GM18502 (cell line): Measurements from ENCODE around the gene HTATSF1.

Experiments
- ATAC-seq: cut with Tn5 transposase; IDR thresholded peaks from one replicate; pipeline ENCODE4 v1.9.1; 2021; ENCODE audit warnings: mild to moderate bottlenecking; ENCODE audit not compliant: unreplicated experiment, poor library complexity

HTATSF1 gene

DNA sequence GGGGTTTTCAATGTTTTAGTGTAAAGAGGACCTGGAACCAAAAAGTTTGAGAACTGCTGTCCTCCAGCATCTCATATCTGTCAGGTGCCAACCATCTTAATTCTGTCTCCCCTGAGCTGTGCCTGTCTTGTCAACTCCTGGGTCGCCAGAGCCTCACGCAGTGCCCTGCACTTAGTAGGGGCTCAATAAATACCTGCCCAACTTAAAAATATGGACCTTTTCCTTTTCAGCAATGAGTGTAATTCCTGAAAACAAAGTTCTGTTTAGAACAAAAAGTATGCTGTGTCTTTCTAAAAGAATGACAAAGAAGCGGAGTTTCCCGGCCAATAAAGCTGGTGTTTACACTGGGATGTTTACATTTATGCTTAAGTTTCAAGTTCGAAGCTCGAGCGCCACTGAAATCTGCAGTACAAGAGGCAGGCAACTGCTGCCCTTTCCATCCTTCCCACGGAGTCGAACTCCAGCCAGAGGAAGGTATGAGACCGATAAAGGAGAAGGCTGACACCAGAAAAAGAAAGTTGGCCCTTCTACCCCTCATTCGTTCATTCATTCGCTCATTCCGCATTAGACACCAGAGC, 1.1 kb upstream of the HTATSF1 start:
- ATAC-seq = no peak

DNA sequence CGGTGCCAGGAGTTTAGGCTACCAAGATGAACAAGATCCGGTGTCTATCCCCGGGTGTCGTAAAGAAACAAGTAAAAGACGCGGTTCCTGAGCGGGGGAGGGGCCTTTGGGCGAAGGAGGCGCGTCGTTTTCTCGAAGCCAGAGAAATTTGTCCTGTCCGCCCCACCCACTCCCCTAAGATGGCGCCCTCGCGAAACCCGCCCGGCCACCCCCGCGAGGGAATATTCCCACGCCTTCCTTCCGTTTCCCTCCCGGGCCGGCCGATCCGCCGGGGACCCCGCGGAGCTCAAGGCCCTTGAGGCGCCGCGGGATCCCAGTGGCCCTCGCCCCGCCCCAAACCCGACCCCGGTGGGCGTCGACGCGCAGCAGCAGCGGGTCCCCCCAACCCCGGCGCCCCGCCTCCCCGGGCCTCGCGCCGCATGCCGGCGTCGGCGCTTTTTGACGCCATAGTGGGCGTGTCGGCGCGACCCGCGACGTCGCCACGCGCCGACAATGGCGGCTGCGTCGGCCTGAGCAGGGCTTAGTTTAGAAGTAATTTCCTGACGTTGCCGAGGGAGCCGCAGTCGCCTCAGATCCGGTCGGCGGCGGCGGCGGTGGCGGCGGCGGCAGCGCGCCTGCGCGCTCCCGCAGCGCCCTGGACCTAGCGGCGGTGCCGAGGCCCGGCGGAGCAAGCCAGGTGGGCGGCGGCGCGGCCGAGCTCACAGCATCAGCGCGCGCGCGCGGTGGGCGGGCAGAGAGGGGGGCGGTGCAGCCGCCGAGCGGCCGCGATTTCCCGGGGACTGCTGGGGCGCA, 432 bp upstream of the HTATSF1 start:
- ATAC-seq = peak; percentile 76

- ATAC-seq = no peak
Measured at GRCh38 chrX:136519069-136519468, 21.7 kb downstream of the HTATSF1 start.

GRCh38 chrX:136523770-136524169, 26.4 kb downstream of the HTATSF1 start:
- no peak for ATAC-seq

DNA sequence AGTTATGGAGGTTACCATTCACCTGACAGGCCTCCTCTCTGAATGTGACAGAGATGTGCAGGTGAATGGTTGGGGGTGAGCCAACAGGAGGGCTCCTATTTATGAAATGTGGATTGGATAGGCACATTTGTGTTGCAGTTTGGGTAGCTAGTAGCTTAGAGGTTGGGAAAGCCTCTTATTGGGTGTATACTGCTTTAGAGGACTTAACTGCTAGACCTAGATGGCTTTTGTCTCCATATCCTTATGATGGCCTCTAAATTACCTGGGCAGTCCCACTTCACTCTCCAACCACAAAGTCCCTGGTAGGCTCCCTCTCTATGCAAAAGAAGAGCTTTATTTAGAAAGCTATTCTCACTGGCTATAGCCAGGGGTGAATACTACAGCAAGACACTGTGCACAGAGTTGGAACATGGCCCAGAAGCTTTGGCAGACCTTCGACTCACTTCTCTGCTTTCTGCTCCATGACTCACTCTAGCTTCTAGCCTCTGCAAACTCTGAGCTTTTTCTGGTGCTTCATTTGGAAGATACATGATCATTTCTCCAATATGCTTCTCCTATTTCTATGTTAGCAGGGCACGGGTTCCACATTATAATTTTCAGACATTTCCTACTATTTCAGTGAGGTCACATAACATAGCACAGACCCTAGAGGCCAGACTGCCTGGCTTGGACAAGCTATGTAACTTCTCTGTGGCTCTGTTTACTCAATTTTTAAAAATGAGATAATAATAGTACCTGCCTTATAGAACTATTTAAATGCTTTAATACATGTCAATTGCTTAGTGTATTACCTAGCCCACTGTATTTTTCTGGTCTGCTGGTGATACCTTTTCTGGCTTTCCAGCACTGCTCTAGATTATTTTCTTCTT, 28.6 kb downstream of the HTATSF1 start:
- no peak for ATAC-seq

DNA sequence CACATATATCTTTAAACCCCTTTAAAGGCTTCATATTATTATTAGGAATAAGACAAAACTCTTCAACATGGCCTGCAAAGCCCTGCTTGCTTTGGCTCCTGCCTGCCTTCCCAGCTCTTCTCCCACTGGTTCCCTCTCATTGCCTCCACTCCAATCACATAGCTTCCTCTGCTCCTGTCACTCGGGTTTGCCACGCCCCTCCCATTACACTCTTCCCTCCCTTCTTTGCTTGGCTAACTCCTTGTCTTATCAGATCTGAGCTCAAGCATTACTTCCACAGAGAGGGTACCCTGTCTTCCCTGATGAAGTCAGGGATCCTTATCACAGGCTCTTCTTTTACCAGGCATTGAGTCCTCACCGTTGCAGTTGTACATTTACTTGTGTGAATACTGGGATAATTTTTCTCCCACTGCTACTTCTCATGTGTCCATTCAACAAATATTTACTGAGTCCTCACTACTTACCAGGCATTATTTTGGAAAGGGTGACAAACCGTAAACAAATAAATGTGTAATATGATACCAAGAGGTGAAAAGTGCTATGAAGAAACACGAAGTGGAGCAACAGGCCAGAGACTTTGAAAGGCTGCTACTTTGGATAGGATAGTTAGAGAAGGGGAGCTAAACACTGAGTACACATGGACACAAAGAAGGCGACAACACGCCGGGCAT, 31.4 kb downstream of the HTATSF1 start:
- ATAC-seq = no peak

- no peak for ATAC-seq
Measured at GRCh38 chrX:136529795-136530194, 32.4 kb downstream of the HTATSF1 start.

- ATAC-seq = no peak
Measured at GRCh38 chrX:136531951-136532350, 34.6 kb downstream of the HTATSF1 start, which contains the start of gene VGLL1. TSS of gene VGLL1 (plus strand) at chrX:136532215. CDS start at chrX:136536021, 3,806 bp downstream.

DNA sequence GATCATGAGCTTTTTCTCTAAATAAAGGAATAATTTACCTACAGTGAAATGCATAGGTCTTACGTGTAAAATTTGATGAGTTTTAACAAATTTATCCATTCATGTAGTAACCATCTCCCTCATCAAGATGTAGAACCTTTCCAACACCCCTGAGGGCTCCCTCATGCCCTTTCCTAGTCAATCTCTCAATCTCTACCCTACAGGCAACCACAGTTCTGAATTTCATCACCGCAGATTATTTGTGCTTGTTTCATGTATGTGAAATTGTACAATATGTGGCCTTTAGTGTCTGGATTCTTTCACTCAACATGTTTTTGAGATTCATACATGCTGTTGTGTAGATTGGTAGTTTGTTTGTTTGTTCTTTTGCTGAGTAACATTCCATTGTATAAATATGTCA, 36.7 kb downstream of the HTATSF1 start:
- no peak for ATAC-seq

GRCh38 chrX:136538811-136539210, 41.4 kb downstream of the HTATSF1 start:
- no peak for ATAC-seq

- no peak for ATAC-seq
Measured at GRCh38 chrX:136540226-136540625, 42.8 kb downstream of the HTATSF1 start.

DNA sequence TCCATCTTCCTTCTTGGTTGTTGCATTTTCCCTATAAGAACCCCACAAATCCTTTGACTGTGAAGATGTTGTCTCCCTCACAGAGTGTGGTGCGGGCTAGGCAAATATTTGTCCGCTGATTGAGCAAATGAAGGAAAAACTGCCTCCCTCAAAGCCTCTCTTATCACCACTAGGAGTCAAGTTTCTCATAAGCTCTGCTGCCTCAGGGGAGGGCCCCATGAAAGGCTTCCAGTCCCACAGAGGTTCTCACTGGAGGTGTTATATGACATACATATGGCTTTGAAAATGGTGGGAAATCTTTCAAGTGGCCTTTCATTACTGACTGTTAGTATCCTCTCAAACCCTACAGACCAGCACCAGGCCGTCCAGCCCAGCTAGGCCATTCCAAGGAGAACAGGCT, 43.9 kb downstream of the HTATSF1 start:
- ATAC-seq = no peak

GRCh38 chrX:136542281-136542680, 44.9 kb downstream of the HTATSF1 start:
- ATAC-seq = no peak

DNA sequence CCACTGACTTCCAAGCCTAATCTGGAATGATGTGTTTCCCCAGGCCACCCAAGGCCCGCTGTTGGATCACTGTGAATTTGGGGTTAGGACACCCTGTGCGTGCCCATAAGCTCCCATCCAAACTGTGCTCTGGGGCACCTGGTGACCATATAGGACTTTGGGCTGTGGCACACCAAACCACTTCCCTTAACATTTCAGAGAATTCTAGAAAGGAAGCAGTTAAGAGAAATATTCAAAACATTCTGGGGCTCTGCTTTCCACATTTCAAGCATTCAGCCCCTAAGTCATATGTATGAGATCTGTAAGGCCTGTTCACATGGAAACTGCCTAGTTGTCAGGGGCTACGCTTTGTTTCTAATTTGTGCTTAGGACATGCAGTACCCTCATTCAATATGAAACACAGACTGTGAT, 49.0 kb downstream of the HTATSF1 start:
- no peak for ATAC-seq

DNA sequence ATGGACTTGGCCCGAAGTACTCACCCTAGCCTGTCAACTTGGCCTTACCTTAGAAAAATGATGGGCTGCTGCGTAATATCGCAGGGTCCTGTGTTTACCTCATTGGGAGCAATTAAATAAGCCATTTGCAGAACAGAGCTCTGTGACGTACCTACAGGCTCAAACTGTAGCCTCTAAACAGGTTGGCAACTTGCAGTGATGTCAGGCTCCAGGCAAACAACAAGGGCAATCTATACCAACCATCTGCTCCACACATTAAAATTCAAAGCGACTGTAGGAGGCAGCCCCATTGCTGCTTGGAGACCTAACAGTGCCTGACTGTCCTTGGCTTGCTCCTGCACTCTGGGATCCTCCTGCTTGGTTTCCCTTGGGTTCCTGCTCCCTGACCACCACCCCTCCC, 51.8 kb downstream of the HTATSF1 start:
- ATAC-seq = no peak

DNA sequence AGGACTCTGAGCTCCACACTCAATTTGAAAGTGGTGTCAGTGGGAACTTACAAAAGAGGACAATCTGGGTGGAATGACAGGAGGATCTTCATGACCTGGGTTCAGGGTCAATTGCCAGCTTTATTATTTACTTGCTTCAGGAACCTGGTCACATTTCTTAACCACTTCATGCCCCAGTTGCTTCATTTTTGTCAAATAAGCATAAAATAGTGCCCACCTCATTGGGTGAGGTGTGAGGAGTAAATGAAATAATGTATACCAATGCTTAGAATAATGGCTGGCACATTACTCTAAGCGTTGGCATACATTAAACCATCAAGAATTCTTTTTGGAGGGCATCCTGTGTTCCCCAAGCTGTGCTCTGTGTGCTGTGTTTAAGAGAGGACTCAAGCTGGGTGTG, 54.0 kb downstream of the HTATSF1 start:
- ATAC-seq = no peak

DNA sequence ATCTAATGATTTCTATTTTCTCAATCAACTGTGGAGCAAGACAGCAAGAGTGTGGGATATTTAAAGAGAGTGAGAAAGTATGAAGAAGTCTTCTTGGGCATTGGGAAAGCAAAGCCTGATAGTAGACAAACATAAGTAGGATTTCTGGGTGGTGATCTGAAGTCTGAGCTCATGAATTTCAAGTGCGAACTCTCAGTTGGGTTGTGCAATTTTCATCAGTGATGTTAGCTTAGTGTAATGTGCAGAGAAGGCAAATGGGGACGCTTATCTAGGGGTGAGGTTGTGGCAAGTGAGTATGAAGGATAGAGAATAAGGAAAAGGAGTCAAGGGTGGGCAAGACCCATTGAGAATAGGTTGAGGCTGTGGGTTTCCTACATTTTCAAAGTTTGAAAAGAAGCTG, 58.3 kb downstream of the HTATSF1 start:
- ATAC-seq = no peak
